SK-N-DZ (cell line): ENCODE data around the gene EEFSEC.

Experiments used
- DNase-seq: peaks from one replicate; pipeline ENCODE4 v3.0.0-alpha.2; 2015; ENCODE audit warnings: low spot score

The EEFSEC gene

DNA sequence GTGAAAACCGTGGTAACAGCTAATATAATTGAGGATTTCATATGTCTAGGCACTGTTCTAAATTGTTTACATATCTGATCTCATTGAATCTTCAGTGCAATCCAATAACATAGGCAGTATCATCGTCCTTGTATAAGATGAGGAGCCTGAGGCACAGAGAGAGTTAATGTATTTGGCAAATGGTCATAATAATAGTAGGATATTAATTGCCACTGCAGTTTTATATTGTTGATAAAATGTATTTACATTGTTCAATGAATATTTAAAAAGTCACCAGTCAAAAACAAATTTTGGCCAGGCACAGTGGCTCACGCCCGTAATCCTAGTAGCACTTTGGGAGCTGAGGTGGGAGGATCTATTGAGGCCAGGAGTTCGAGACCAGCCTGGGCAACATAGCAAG is 88.5 kb downstream of the EEFSEC start:
- no peak for DNase-seq

DNA sequence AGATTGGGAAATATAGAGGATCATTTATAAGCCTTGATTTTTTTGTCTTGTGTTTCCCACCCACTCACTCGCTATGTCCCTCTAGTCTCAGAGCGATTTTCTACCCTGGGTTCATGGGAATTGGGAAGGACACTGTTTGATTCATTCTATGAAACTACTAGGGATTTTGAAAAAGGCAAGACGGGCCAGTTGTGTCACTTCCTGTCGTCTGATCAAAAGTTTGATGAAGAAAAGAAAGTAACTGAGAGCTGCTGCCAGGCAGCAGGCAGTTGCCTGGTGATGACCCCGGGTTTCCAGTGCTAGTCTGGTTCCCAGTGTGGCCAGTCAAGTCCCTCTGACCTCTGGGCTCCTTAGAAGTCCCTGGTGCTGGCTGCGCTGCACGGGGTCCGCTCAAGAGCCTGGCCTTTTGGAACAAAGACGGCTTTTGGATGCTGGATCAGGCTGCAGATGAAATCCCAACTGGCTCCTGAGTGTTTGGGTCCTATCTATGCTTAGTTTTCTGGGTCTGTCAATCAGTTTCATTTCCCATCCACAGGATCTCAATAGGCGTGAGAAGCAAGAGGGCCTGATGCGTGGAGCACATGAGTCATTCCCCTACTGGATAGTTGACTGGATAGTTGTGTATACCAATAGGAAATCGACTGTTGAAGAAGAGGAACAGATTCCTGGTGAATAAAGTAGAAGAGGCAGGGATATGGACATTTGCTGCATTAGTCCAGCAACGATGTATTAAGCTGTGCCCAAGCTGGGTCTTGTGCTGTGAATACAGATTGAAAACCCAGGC is 89.7 kb downstream of the EEFSEC start:
- no peak for DNase-seq

DNA sequence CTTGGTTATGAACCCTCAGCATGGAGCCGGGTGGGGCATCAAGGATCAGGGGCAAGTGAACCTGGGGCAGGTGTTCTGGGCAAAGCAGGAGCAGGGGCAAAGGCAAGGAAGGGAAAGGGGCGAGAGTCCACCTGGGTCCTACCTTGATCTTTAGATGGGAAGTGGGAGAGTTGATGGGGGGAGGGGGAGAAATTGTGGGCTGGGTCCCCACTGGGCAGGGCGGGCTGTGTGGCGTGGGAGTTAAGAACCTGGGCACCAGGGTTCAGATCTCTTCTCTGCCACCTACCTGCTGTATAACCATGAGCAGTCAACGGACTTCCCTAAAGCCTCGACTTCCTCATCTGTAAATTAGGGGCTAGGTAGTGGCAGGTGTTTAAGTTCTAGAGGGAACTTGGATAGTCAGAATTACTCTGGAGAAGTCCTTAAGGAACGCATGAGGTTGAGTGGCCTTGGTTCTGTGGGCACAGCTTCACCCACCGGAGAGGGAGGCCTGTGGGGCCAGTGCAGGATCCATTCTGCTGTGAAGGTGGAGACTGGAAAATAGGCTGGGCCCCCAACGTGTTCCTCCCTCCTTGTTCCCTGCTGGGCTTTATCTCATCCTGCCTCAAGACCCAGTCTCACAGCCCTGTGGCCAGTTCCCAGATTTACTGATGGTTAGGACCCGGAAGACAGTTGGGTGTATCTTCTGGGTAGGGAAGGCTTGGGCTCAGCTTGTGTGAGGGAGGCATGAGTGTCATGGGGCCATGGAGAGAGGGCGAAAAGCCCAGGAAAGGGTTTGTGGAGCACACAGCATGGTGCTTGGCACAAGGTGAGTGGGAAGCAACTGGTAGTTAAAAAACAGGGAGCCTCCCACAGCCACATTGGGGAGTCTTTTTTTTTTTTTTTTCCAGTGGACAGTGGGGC is 90.6 kb downstream of the EEFSEC start:
- DNase-seq = no peak

DNA sequence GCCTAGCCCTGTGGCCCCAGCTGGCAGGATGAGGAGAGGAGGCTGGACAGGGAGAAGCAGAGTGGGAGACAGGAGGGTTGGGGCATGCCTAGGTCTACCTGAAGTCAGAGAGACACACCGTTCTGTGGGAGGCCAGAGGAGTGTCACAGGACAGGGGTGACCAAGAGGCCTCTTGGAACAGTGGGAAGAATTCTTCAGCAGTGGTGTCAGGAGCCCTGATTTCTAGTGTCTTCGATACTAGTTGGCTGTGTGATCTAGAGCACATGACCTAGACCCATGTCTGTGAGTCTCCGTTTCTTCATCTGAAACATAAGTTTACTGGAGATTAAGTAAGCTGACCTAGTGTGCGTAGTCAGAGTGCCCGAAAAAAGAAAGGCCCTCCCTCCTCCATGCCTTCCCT is 92.2 kb downstream of the EEFSEC start:
- DNase-seq = no peak

DNA sequence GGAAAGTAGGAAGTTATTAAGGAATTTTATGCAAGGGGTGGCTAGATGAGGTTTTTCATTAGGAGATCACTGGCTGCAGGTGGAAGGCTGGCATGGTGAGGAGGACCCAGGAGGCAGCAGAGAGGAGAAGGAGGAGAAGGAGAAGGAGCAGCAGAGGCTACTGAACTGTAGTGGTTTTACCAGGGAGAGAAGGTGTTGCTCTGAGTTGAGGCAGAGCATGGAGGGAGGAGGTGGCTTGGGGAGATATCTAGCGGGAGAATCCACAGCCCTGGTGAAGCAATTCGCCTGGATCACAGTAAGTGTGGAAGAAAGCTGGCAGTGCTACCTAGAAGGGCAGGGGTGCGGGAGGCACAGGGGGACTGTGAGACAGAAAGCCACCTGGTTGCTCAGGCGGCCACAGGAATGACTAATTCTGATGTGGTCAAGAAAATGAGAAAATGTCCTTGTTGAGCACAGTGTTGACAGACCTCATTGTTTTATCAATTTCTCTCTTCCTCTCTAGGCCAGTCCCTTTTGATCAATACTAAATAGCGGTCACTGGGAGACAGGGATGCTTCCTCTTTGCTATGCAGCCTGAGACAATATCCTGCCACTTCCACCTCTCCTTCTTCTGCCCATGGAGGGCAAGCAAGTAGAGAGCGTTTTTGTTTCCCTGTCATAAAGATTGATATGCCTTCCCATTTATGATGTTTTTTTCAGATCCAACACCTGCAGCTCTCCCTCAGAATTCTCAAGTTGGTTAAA is 94.6 kb downstream of the EEFSEC start:
- DNase-seq = no peak

DNA sequence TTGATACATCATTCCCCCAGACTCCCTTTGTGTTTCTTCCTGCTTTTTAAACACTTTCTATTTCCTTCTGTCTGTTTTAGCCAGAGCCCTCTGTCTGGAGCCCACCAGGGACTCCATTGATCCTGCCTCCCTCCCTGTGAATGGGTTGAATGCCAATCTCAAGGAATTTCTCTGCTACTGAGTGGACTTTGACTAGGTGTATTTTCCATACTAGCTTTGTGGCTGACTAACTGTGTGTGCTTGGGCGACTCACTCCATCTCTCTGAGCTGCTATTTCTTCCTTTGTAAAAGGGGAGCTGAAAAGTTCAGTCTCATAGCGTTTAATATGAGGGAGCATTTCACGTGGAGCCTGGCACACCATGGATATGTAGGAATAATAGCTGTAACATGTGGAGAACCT is 98.8 kb downstream of the EEFSEC start:
- DNase-seq = no peak

DNA sequence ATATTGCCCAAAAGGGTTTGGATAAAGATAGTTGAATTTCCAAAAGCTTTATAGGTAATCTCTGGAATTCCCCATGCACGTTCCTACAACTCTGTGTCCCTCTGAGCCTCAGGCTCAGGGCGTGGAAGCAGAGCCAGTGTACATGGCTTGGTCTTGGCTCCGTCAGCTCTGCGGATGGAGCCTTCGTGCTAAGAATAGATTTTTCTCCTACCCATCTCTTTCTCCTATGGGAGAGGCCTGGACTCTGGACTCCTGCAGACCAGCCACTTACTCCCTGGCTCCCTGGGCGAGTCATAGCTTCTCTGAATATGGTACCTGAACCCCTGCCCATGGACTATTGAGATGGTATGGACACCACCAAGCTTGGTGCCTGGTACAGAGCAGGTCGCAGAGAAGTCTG is 99.9 kb downstream of the EEFSEC start:
- DNase-seq = no peak

DNA sequence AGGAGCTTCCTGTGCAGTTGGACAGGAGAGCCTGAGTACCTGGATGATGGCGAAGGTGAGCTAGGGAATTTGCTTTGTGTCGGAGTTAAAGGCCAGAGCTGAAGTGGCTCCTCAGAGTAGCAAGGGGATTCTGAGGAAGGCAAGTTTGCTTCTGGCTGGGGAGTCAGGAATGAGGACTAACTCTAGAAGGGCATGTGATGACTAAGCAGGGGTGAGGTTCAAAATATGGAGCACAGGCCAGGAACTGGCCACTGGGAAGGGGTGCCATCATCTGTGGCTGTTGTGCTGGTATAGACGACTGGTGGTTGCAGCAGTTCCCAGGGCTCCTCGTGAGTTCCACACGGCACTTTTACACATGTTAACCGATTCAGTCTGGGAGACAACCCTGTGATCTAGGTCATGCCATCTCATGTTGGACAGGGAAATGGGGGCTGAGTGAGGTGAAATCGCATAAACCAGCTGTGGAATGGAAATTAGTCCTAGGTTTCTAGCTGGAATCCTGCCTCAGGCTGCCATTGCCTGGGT is 100.8 kb downstream of the EEFSEC start:
- DNase-seq = no peak

DNA sequence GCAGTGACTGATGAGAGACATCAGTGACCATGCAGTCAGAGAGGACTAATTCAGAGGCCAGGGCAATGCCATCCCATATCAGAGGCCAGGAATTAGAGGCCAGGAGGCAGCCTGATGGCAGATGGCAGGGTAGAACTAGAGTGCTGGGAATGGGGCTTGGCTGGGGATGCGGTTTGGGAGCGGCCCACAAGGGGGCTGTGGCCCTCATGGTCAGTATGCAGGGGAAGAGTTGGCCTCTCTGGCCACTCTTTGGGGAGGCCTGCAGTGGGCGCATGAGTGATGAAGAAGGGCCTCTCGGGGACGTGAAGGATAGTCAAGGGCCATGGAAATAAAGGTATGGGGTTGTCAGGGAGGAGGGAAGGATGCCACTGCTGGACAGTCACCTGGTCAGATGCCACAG is 101.7 kb downstream of the EEFSEC start:
- DNase-seq = no peak

DNA sequence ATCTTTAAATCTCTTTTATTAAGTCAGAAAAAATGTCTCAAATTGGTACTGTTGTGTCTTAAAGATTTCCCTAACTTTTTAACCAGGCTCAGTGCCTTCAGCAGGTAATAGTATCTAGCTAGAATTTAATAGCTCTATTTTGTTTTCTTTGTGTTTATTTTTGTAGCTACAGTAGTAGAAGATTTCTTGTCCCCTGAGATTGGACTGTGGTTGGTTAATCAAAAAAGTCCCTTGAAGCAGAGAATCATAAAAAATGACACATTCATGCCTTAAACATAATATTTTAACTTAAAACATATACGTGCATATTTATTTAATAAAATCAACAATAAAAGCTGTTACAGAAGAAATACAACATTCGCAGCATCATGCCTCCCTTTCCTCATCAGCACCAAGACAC is 102.8 kb downstream of the EEFSEC start:
- DNase-seq = no peak

DNA sequence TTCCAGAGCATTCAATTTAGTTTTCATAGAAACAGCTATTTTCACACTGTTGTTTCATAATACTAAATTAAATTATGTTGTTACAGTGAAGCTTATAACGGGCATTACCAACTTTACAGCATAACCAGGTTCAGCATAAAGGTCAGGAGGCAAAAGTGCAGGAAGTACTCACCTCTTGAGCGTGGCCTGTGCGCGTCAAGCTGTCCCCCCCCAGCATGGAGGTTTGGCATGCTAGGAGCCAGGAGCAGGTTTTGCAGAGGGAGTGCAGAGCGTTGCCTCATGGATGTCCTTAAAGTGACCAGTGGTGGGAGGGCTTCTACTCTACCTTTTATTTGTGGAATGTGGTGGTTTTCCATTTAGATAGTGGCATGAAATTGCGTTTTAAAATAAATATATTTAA is 104.4 kb downstream of the EEFSEC start:
- DNase-seq = no peak

DNA sequence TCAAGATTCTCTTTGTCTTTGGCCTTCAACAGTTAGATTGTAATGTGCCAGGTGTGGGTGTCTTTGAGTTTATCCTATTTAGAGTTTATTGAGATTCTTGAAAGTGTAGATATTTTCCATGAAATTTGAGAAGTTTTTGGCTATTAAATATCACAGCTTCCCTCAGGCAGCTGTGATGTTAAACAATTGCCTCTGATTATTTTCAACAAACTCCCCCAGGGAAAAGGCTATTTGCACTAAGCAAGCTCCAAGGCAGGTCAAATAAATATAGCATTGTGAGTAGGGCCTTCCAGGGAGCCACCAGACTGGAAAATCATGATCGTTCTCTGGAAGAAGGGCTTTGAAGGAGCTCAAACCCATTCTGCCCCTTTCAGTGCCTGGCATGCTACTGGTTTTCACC is 107.0 kb downstream of the EEFSEC start:
- DNase-seq = no peak

DNA sequence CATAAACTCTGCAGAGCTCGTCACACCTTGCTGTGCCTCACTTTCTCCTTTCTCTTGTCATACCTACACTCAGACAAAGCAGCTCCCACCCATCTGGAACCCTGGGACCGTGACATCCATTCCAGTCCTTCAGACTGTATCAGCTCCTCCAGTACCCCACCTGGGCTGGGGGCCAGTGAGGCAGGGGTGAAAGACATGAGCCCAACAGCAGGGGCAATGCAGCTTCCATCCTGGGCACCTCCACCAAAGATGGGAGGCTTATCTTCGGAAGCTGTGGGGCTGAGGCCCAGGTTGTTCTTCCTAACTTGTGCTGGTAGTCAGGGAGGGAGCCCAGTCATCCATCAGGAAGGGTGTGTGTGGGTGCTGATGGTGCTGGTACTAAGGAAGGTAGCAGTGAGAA is 109.2 kb downstream of the EEFSEC start:
- DNase-seq = no peak

DNA sequence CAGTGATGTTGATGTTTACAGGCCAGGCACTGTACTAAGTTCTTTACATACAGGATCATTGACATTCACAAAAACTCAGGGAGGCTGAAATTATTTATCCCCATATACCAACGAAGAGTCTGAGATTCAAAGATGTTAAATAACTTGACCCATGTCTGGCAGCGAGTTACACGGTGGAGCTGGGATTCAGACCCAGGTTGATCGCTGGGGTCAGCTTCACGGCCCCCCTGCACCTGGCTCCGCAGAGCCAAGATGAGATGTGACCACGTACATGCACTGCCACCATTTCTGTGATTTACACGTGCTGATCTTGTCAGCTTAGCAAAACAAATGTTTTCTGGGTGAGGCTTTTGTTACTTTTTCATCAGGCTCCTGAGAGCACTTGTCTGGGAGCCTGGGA is 109.8 kb downstream of the EEFSEC start:
- no peak for DNase-seq

DNA sequence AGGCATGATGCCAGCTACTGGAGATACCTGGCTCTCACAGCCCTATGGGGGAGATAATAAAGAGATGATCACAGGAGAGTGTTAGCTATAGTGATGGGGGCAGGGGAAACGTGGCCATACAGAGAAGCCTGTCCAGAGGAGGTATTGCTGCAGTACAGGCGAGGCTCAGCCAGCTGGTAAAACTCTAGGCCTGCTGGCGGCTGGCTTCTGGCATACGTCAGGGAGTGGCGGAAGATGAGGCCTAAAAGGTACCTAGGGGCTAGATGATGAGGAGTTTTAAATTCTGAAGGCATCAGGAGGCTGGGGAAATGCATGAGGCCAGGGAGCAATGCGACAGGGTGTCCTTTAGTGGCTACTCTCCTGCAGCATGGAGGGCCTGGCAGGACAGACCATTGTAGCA is 110.7 kb downstream of the EEFSEC start:
- DNase-seq = peak; percentile 66

DNA sequence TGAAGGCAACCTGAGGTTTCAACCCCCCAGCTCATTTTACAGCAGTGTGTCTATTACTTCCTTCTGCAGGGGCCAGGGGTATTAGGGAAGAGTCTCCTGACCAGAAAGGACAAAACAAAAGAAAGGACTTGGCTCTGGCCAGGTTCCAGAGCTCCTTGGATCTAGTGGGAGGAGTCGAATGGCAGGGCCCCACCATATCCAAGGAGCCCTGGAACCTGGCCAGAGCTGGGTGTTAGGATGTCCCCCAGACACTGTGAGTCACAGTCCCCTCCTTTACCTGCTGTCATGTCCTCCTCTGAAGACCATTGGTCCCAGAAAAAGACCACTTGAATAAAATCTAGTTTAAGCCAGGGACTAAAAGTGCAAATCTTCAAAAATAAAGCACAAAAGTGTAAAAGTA is 113.2 kb downstream of the EEFSEC start:
- no peak for DNase-seq

DNA sequence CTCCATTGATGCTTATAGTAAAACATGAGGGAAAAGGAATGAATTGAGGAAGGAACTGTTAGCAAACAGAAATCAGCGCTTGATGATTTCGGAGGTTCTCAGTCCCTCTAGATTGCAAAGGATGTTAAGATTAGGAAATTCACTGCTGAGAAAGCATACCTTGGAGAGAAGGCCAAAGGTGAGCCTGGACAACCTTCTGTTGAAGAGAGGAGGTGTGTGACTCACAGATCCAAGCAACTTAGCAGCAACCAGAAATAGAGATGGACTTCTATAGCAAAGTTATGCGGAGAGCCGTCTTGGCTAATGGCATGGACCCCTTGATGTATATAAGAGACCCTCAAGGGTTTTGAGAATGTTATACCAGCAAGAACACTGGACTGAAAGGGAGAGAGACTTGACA is 114.3 kb downstream of the EEFSEC start:
- no peak for DNase-seq

DNA sequence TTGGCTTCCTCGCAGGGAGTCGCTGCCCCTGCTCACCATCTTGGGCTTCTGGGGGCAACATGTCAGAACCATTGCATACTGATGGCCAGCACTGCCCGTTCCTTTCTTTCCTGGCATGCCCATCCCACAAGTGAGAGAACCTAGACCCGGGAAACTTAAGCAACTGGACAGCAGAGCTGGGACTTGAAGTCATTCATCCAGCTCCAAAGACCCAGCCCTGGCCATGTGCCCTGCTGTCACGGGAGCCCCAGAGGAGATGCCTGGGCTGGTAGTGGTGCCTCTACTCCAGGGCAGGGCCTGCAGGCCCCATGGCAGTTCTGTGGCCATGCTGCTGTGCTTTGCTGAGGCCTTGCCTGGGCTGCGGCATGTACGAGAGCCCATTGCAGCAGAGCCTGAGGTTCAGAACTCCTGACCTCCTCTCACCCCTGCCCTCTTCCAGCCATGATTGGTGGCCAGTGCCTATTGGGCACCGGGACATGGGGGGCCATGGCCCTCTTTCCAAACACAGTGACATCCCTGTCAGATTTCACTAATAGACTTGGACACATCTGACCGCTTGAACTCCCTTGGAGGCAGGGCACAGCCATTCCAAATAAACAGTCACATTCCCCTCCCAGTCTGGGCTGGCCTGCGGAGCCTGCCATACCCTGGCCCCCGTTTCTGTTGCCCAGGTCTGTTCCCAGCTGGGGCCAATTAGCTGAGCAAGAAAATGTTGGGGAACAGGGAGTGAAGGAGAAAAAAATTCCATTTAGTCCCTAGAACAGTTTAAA is 115.9 kb downstream of the EEFSEC start:
- no peak for DNase-seq

DNA sequence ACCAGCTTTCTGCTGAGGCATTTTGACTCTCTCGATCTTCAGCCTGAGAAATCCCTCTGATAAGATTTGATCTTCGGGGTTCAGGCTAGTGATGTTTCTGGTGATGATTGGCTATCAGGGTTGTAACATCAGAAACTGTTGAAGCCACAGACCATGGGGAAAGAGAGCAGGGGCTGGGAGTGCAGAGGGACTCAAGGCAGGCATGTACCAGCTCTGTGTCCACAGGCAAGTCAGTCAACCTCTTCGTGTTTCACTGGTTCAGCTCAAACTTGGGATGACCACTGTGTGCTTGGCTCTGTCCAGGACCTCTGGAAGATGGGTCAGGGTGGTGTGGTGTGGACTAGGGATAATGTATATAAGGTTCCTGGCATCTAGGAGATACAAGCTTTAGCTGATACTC is 116.5 kb downstream of the EEFSEC start:
- no peak for DNase-seq

DNA sequence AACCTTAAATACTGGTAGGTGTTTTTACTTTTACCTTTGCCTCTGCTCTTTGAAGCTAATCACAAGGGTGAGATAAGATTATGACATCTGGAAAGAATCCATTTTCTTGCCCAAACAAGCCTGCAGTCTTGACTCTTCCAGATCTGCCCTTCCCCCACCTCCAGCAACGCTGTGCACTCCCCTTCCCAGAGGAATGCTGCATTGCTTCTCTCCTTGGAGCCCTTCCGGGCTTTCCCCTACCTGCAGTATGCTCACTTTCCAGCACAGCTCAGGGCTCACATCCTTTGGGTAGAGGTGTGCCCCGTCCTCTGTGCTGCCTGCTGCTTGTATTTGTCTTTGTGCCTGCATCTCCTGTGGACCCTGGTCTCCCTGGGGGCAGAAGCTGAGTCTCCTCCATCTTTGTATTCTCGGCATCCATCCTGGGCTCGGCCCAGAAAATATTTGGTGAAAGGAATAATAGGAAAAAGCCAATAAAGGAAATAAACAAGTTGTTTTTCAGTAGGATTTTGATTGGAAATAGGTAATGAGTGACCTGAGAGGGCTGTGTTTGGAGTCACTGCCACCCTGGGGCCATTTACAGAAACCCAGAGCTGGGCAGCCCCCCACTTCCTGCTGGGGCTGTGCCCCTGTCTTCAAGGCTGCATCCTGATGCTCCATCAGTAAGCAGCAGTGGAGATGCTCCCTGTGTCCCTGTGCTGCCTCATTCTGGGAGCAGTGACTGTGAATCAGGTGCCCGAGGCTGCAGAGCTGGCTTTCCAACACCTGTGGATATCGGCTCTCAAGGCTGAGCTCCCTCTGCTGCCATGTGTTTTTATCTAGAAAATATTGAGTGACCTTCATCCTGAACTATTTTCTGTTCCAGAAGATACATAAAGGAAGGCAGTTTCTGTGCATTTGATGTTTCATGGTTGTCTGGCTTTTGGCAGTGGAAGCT is 117.5 kb downstream of the EEFSEC start:
- DNase-seq = peak; percentile 35
